ENCODE data around the gene PSMD10. TPM values are rescaled to one million over a fixed set of nuclear protein-coding genes. Genes with fewer than 3 reads are reported as not detected.

PSMD10 gene
- total and polyA plus RNA-seq, 4 donors = 17.7 to 21.9 (median 19.1) TPM

- Histone ChIP-seq H3K27ac (ENCODE audit: low read depth in 1 of 2, low read length in 2 of 2) (no peak overlapping the region), H3K4me3 (ENCODE audit: low read depth in 1 of 3, low read length in 3 of 3) (no peak overlapping the region), H3K27me3 (ENCODE audit: control insufficient read depth in 4 of 4, insufficient read depth in 4 of 4, low read length in 3 of 4) (no peaks in the 10 kb centered on the region), H3K9me3 (ENCODE audit: control insufficient read depth in 4 of 4, low read length in 3 of 4) (no peaks in the 10 kb centered on the region), H3K36me3 (ENCODE audit: control insufficient read depth in 4 of 4, insufficient read depth in 3 of 4, low read depth in 1 of 4, low read length in 3 of 4) (peaks cover 0 to 16% (median 5%) of the 10 kb centered on the region in 4 donors), H3K4me1 (ENCODE audit: control insufficient read depth in 4 of 4, insufficient read depth in 4 of 4, low read length in 3 of 4) (no peaks in the 10 kb centered on the region), H3K9ac (ENCODE audit: low read depth in 1 of 2, low read length in 2 of 2) (no peak overlapping the region)
- WGBS = 100% methylated on average over 1 of the region's 1 CpG
- DNase-seq (ENCODE audit: low spot score) = no peak
- TF ChIP-seq, protein P1, sequence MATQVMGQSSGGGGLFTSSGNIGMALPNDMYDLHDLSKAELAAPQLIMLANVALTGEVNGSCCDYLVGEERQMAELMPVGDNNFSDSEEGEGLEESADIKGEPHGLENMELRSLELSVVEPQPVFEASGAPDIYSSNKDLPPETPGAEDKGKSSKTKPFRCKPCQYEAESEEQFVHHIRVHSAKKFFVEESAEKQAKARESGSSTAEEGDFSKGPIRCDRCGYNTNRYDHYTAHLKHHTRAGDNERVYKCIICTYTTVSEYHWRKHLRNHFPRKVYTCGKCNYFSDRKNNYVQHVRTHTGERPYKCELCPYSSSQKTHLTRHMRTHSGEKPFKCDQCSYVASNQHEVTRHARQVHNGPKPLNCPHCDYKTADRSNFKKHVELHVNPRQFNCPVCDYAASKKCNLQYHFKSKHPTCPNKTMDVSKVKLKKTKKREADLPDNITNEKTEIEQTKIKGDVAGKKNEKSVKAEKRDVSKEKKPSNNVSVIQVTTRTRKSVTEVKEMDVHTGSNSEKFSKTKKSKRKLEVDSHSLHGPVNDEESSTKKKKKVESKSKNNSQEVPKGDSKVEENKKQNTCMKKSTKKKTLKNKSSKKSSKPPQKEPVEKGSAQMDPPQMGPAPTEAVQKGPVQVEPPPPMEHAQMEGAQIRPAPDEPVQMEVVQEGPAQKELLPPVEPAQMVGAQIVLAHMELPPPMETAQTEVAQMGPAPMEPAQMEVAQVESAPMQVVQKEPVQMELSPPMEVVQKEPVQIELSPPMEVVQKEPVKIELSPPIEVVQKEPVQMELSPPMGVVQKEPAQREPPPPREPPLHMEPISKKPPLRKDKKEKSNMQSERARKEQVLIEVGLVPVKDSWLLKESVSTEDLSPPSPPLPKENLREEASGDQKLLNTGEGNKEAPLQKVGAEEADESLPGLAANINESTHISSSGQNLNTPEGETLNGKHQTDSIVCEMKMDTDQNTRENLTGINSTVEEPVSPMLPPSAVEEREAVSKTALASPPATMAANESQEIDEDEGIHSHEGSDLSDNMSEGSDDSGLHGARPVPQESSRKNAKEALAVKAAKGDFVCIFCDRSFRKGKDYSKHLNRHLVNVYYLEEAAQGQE (IDR thresholded peaks at IDR 0.05) = no peak
- TF ChIP-seq JUND (IDR thresholded peaks at IDR 0.05) (no peak), ZBTB33 (IDR thresholded peaks at IDR 0.05) (no peak), ATF3 (IDR thresholded peaks at IDR 0.05) (no peak), CTCF (IDR thresholded peaks at IDR 0.05; ENCODE audit: low read depth, low read length, missing input control) (no peak), RXRA (IDR thresholded peaks at IDR 0.05) (no peak), MAX (IDR thresholded peaks at IDR 0.05) (no peak), YY1 (IDR thresholded peaks at IDR 0.05) (no peak), GABPA (IDR thresholded peaks at IDR 0.05 in 1 of 2, conservative IDR thresholded peaks at IDR 0.05 in 1 of 2) (no peak)
Observed at GRCh38 chrX:108134724-108135123, 43.4 kb upstream of the PSMD10 start.

GRCh38 chrX:108132876-108133275, 41.5 kb upstream of the PSMD10 start:
- H3K9ac ChIP-seq (ENCODE audit: low read depth in 1 of 2, low read length in 2 of 2) = no peak overlapping the region
- H3K27me3 ChIP-seq (ENCODE audit: control insufficient read depth in 4 of 4, insufficient read depth in 4 of 4, low read length in 3 of 4) = no peaks in the 10 kb centered on the region
- no peak overlapping the region for H3K27ac ChIP-seq (ENCODE audit: low read depth in 1 of 2, low read length in 2 of 2)
- no peaks in the 10 kb centered on the region for H3K9me3 ChIP-seq (ENCODE audit: control insufficient read depth in 4 of 4, low read length in 3 of 4)
- no peak for DNase-seq (ENCODE audit: low spot score)
- H3K4me1 ChIP-seq (ENCODE audit: control insufficient read depth in 4 of 4, insufficient read depth in 4 of 4, low read length in 3 of 4) = no peaks in the 10 kb centered on the region
- WGBS = 93% methylated on average over 2 of the region's 2 CpGs
- peaks cover 0 to 9% (median 4%) of the 10 kb centered on the region in 4 donors for H3K36me3 ChIP-seq (ENCODE audit: control insufficient read depth in 4 of 4, insufficient read depth in 3 of 4, low read depth in 1 of 4, low read length in 3 of 4)
- H3K4me3 ChIP-seq (ENCODE audit: low read depth in 1 of 3, low read length in 3 of 3) = no peak overlapping the region
- no peak for TF ChIP-seq NR2F2 (IDR thresholded peaks at IDR 0.05)
- TF ChIP-seq YY1 (IDR thresholded peaks at IDR 0.05) = no peak
- no peak for TF ChIP-seq HNF4A (conservative IDR thresholded peaks at IDR 0.05)
- no peak for TF ChIP-seq MAX (IDR thresholded peaks at IDR 0.05)
- TF ChIP-seq FOXA1 (IDR thresholded peaks at IDR 0.05) = no peak
- TF ChIP-seq ZBTB33 (IDR thresholded peaks at IDR 0.05) = no peak
- TF ChIP-seq GABPA (IDR thresholded peaks at IDR 0.05 in 1 of 2, conservative IDR thresholded peaks at IDR 0.05 in 1 of 2) = no peak
- no peak for TF ChIP-seq EGR1 (IDR thresholded peaks at IDR 0.05; ENCODE audit: low read depth in 2 of 2)
- no peak for TF ChIP-seq RAD21 (IDR thresholded peaks at IDR 0.05)
- no peak for TF ChIP-seq FOXA2 (IDR thresholded peaks at IDR 0.05)
- no peak for TF ChIP-seq SP1 (IDR thresholded peaks at IDR 0.05)
- TF ChIP-seq TAF1 (conservative IDR thresholded peaks at IDR 0.05) = no peak
- TF ChIP-seq, protein P1 (IDR thresholded peaks at IDR 0.05) = no peak
- TF ChIP-seq RXRA (IDR thresholded peaks at IDR 0.05) = no peak
- TF ChIP-seq JUND (IDR thresholded peaks at IDR 0.05) = no peak

All from liver (tissue), 9 donors.